Peyer's patch (tissue), 4 donors: ENCODE data around the gene HCN2. TPM values are rescaled to one million over a fixed set of nuclear protein-coding genes. Genes with fewer than 3 reads are reported as not detected.
"Not testable (repeated sequence)": the region's sequence is repeated elsewhere in the genome, so short reads cannot be mapped to it uniquely, and the experiment has no call there.

ENCODE experiments used
- DNase-seq, 3 donors: peaks; one replicate each; pipeline ENCODE4 v3.0.0-alpha.2; 2017 to 2019
- H3K27ac ChIP-seq, 4 donors: fragments of 200-600 bp; sonication (generic); one replicate each; pipeline ENCODE4 v1.5.1; 2016 to 2019
- H3K27me3 ChIP-seq, 2 donors: fragments of 200-600 bp; sonication (generic); one replicate each; pipeline ENCODE4 v1.5.1; 2019
- H3K36me3 ChIP-seq, 3 donors: fragments of 200-600 bp; sonication (generic); one replicate each; pipeline ENCODE4 v1.5.1; 2016 to 2019
- H3K4me1 ChIP-seq, 4 donors: fragments of 200-600 bp; sonication (generic); one replicate each; pipeline ENCODE4 v1.5.1; 2016 to 2019
- H3K4me3 ChIP-seq, 4 donors: fragments of 200-600 bp; sonication (generic); 1 replicate in 3 of 4; 2 replicates in 1 of 4; pipeline ENCODE4 v1.5.1; 2016 to 2019; ENCODE audit warnings: mild to moderate bottlenecking in 1 of 4
- H3K9me3 ChIP-seq, 4 donors: fragments of 200-600 bp; sonication (generic); one replicate each; pipeline ENCODE4 v1.5.1; 2016 to 2019; ENCODE audit warnings: mild to moderate bottlenecking in 1 of 4
- CTCF ChIP-seq, 6 experiments: fragments of 450-650 bp in 4 of 6; fragments of 200-600 bp in 2 of 6; sonication (generic) in 1 of 6; IDR thresholded peaks; one replicate each; pipeline ENCODE4 v1.5.1; 2017 to 2019; ENCODE audit warnings: antibody characterized with exemption in 6 of 6, mild to moderate bottlenecking in 3 of 6, moderate library complexity in 1 of 6
- POLR2A ChIP-seq, 2 donors: fragments of 450-650 bp; IDR thresholded peaks; one replicate each; pipeline ENCODE4 v1.5.1; 2017; ENCODE audit warnings: antibody characterized with exemption in 2 of 2, mild to moderate bottlenecking in 2 of 2, moderate library complexity in 2 of 2
- total RNA-seq, 4 donors: library from RNA; depleted of rRNA; stranded (reverse); fragments of >200 nt; gene quantifications; one replicate each; pipeline ENCODE4 v1.1.0, GENCODE V29; 2016

The HCN2 gene
- total RNA-seq, 4 donors from 2014 or later, result not detected

- no peak for DNase-seq
- Histone ChIP-seq H3K27me3 (no peaks in the 10 kb centered on the region), H3K9me3 (no peaks in the 10 kb centered on the region), H3K4me1 (no peaks in the 10 kb centered on the region), H3K27ac (no peak overlapping the region), H3K4me3 (no peak overlapping the region), H3K36me3 (no peaks in the 10 kb centered on the region)
- TF ChIP-seq POLR2A (IDR thresholded peaks at IDR 0.05) (no peak), CTCF (IDR thresholded peaks at IDR 0.05) (no peak)
These were observed 13.0 kb downstream of the HCN2 start for GRCh38 chr19:602391-603301.

GRCh38 chr19:603302-603639 is 13.6 kb downstream of the HCN2 start:
- not testable (repeated sequence) for H3K27me3 ChIP-seq, H3K4me3 ChIP-seq, H3K36me3 ChIP-seq, H3K4me1 ChIP-seq, H3K27ac ChIP-seq, DNase-seq, H3K9me3 ChIP-seq

GRCh38 chr19:603779-604178 is 14.1 kb downstream of the HCN2 start:
- H3K36me3 ChIP-seq, H3K9me3 ChIP-seq, H3K27me3 ChIP-seq, H3K27ac ChIP-seq, H3K4me3 ChIP-seq, DNase-seq, H3K4me1 ChIP-seq: not testable (repeated sequence)

GRCh38 chr19:604355-604754 is 14.7 kb downstream of the HCN2 start:
- H3K4me3 ChIP-seq, result no peak overlapping the region
- no peak for TF ChIP-seq POLR2A (IDR thresholded peaks at IDR 0.05)
- no peak for TF ChIP-seq CTCF (IDR thresholded peaks at IDR 0.05)
- no peaks in the 10 kb centered on the region for H3K36me3 ChIP-seq
- H3K27ac ChIP-seq, result no peak overlapping the region
- no peak for DNase-seq
- H3K27me3 ChIP-seq, result no peaks in the 10 kb centered on the region
- peaks cover 0 to 5% (median 0%) of the 10 kb centered on the region in 4 donors for H3K4me1 ChIP-seq
- H3K9me3 ChIP-seq, result no peaks in the 10 kb centered on the region

GRCh38 chr19:605061-605971 is 15.6 kb downstream of the HCN2 start:
- H3K4me1 ChIP-seq, DNase-seq, H3K27ac ChIP-seq, H3K36me3 ChIP-seq, H3K4me3 ChIP-seq, H3K9me3 ChIP-seq, H3K27me3 ChIP-seq: not testable (repeated sequence)

- Histone ChIP-seq H3K36me3 (no peaks in the 10 kb centered on the region), H3K4me3 (no peak overlapping the region), H3K4me1 (peaks cover 0 to 18% (median 9%) of the 10 kb centered on the region in 4 donors), H3K9me3 (no peaks in the 10 kb centered on the region), H3K27ac (no peak overlapping the region), H3K27me3 (no peaks in the 10 kb centered on the region)
- no peak for TF ChIP-seq POLR2A (IDR thresholded peaks at IDR 0.05)
- no peak for TF ChIP-seq CTCF (IDR thresholded peaks at IDR 0.05)
- no peak for DNase-seq
These were observed 17.8 kb downstream of the HCN2 start for GRCh38 chr19:607301-608154.
